Effector memory CD4-positive, alpha-beta T cell (primary cell): Measurements from ENCODE around the gene EPS8.

Experiments
- DNase-seq, 3 donors: peaks; one replicate each; pipeline ENCODE4 v3.0.0-alpha.2; 2020
- H3K27ac ChIP-seq: 2 replicates; pipeline ENCODE4 v1.7.0; 2013; ENCODE audit warnings: mild to moderate bottlenecking, low read length, moderate library complexity; ENCODE audit not compliant: insufficient read depth, poor library complexity, severe bottlenecking
- H3K27me3 ChIP-seq: replicated peaks from 2 replicates; pipeline ENCODE4 v1.7.0; 2013; ENCODE audit warnings: mild to moderate bottlenecking, low read length; ENCODE audit not compliant: insufficient read depth, control insufficient read depth, poor library complexity, severe bottlenecking
- H3K36me3 ChIP-seq: 2 replicates; pipeline ENCODE4 v1.7.0; 2013; ENCODE audit warnings: mild to moderate bottlenecking, low read length, moderate library complexity; ENCODE audit not compliant: control insufficient read depth, insufficient read depth
- H3K4me1 ChIP-seq: 2 replicates; pipeline ENCODE4 v1.7.0; 2013; ENCODE audit warnings: low read length, mild to moderate bottlenecking; ENCODE audit not compliant: control insufficient read depth, insufficient read depth, poor library complexity, severe bottlenecking
- H3K4me3 ChIP-seq: 2 replicates; pipeline ENCODE4 v1.7.0; 2013; ENCODE audit warnings: low read length, low read depth, mild to moderate bottlenecking; ENCODE audit not compliant: insufficient read depth, poor library complexity, severe bottlenecking
- H3K9me3 ChIP-seq: 2 replicates; pipeline ENCODE4 v1.7.0; 2013; ENCODE audit warnings: mild to moderate bottlenecking, low read length, moderate library complexity; ENCODE audit not compliant: control insufficient read depth

EPS8 gene

GRCh38 chr12:15600223-15600935, 188.8 kb downstream of the EPS8 start:
- Histone ChIP-seq H3K4me1 (no peaks in the 10 kb centered on the region), H3K36me3 (no peaks in the 10 kb centered on the region), H3K27ac (no peak overlapping the region), H3K27me3 (peaks cover 3% of the 10 kb centered on the region), H3K4me3 (no peak overlapping the region), H3K9me3 (no peaks in the 10 kb centered on the region)
- DNase-seq, result no peak

- Histone ChIP-seq H3K27ac (no peak overlapping the region), H3K9me3 (no peaks in the 10 kb centered on the region), H3K4me3 (no peak overlapping the region), H3K27me3 (peaks cover 3% of the 10 kb centered on the region), H3K4me1 (no peaks in the 10 kb centered on the region), H3K36me3 (no peaks in the 10 kb centered on the region)
- DNase-seq, result no peak
These were observed 189.7 kb downstream of the EPS8 start for GRCh38 chr12:15599266-15600037.

- Histone ChIP-seq H3K27ac (no peak overlapping the region), H3K27me3 (peaks cover under 1% of the 10 kb centered on the region), H3K9me3 (no peaks in the 10 kb centered on the region), H3K4me1 (no peaks in the 10 kb centered on the region), H3K36me3 (no peaks in the 10 kb centered on the region), H3K4me3 (no peak overlapping the region)
- DNase-seq, result no peak
These were observed 191.9 kb downstream of the EPS8 start for GRCh38 chr12:15597125-15597830.

- H3K27ac ChIP-seq, result no peak overlapping the region
- H3K36me3 ChIP-seq, result no peaks in the 10 kb centered on the region
- DNase-seq, result no peak
- no peaks in the 10 kb centered on the region for H3K4me1 ChIP-seq
- no peaks in the 10 kb centered on the region for H3K9me3 ChIP-seq
- H3K27me3 ChIP-seq, result no peaks in the 10 kb centered on the region
- no peak overlapping the region for H3K4me3 ChIP-seq
These were observed 193.0 kb downstream of the EPS8 start for GRCh38 chr12:15596174-15596573.

GRCh38 chr12:15592934-15593333, 196.3 kb downstream of the EPS8 start:
- no peak overlapping the region for H3K27ac ChIP-seq
- no peak overlapping the region for H3K4me3 ChIP-seq
- no peaks in the 10 kb centered on the region for H3K9me3 ChIP-seq
- no peak for DNase-seq
- no peaks in the 10 kb centered on the region for H3K36me3 ChIP-seq
- peaks cover 5% of the 10 kb centered on the region for H3K4me1 ChIP-seq
- no peaks in the 10 kb centered on the region for H3K27me3 ChIP-seq

GRCh38 chr12:15591811-15592210, 197.4 kb downstream of the EPS8 start:
- DNase-seq, result no peak
- Histone ChIP-seq H3K27ac (no peak overlapping the region), H3K4me1 (peaks cover 5% of the 10 kb centered on the region), H3K4me3 (no peak overlapping the region), H3K27me3 (no peaks in the 10 kb centered on the region), H3K36me3 (no peaks in the 10 kb centered on the region), H3K9me3 (no peaks in the 10 kb centered on the region)

- peak in 2 of 3 donors; percentile 0 to 3 for DNase-seq
- Histone ChIP-seq H3K27me3 (no peaks in the 10 kb centered on the region), H3K36me3 (no peaks in the 10 kb centered on the region), H3K4me1 (peaks cover 5% of the 10 kb centered on the region), H3K27ac (no peak overlapping the region), H3K9me3 (no peaks in the 10 kb centered on the region), H3K4me3 (peak overlapping the region; percentile 45)
These were observed 198.9 kb downstream of the EPS8 start for GRCh38 chr12:15590180-15590826.

- no peaks in the 10 kb centered on the region for H3K27me3 ChIP-seq
- H3K4me1 ChIP-seq, result peaks cover 5% of the 10 kb centered on the region
- no peaks in the 10 kb centered on the region for H3K36me3 ChIP-seq
- no peak overlapping the region for H3K27ac ChIP-seq
- no peak for DNase-seq
- H3K9me3 ChIP-seq, result no peaks in the 10 kb centered on the region
- no peak overlapping the region for H3K4me3 ChIP-seq
These were observed 199.7 kb downstream of the EPS8 start for GRCh38 chr12:15589328-15590032.

- Histone ChIP-seq H3K36me3 (no peaks in the 10 kb centered on the region), H3K4me3 (no peak overlapping the region), H3K27ac (no peak overlapping the region), H3K4me1 (no peaks in the 10 kb centered on the region), H3K9me3 (no peaks in the 10 kb centered on the region), H3K27me3 (no peaks in the 10 kb centered on the region)
- DNase-seq, result no peak
These were observed 204.7 kb downstream of the EPS8 start for GRCh38 chr12:15584366-15585041.
